HG03565 (cell line): ENCODE results near the gene KCTD16.

ENCODE experiments used
- ATAC-seq: cut with Tn5 transposase; IDR thresholded peaks from one replicate; pipeline ENCODE4 v1.9.1; 2021; ENCODE audit warnings: mild to moderate bottlenecking, moderate library complexity; ENCODE audit not compliant: unreplicated experiment

Gene KCTD16

GRCh38 chr5:144206141-144206540 is 35.5 kb downstream of the KCTD16 start:
- no peak for ATAC-seq

GRCh38 chr5:144207875-144208444 is 37.3 kb downstream of the KCTD16 start:
- ATAC-seq: no peak

GRCh38 chr5:144209361-144209760 is 38.7 kb downstream of the KCTD16 start:
- ATAC-seq: no peak

- no peak for ATAC-seq
Observed at GRCh38 chr5:144210655-144211054, 40.0 kb downstream of the KCTD16 start.

- no peak for ATAC-seq
Observed at GRCh38 chr5:144219869-144220268, 49.2 kb downstream of the KCTD16 start.

GRCh38 chr5:144227363-144227999 is 56.8 kb downstream of the KCTD16 start:
- no peak for ATAC-seq

- ATAC-seq: no peak
Observed at GRCh38 chr5:144230806-144231205, 60.1 kb downstream of the KCTD16 start.

GRCh38 chr5:144232285-144232684 is 61.6 kb downstream of the KCTD16 start:
- ATAC-seq: no peak

GRCh38 chr5:144236499-144236898 is 65.8 kb downstream of the KCTD16 start:
- no peak for ATAC-seq

GRCh38 chr5:144237851-144238250 is 67.2 kb downstream of the KCTD16 start:
- ATAC-seq: no peak

- ATAC-seq: no peak
Observed at GRCh38 chr5:144247131-144247530, 76.5 kb downstream of the KCTD16 start.

- no peak for ATAC-seq
Observed at GRCh38 chr5:144248015-144248414, 77.3 kb downstream of the KCTD16 start.

GRCh38 chr5:144249755-144250464 is 79.2 kb downstream of the KCTD16 start:
- no peak for ATAC-seq

GRCh38 chr5:144254552-144254951 is 83.9 kb downstream of the KCTD16 start:
- ATAC-seq: no peak

- ATAC-seq: no peak
Observed at GRCh38 chr5:144260121-144260520, 89.4 kb downstream of the KCTD16 start.

GRCh38 chr5:144265643-144266247 is 95.1 kb downstream of the KCTD16 start:
- ATAC-seq: no peak

- ATAC-seq: no peak
Observed at GRCh38 chr5:144267961-144268513, 97.4 kb downstream of the KCTD16 start.

- ATAC-seq: no peak
Observed at GRCh38 chr5:144273232-144274027, 102.8 kb downstream of the KCTD16 start.

GRCh38 chr5:144275329-144275728 is 104.7 kb downstream of the KCTD16 start:
- ATAC-seq: no peak

GRCh38 chr5:144276034-144276822 is 105.6 kb downstream of the KCTD16 start:
- ATAC-seq: no peak
